ENCODE data around the gene AMPH.

The AMPH gene

DNA sequence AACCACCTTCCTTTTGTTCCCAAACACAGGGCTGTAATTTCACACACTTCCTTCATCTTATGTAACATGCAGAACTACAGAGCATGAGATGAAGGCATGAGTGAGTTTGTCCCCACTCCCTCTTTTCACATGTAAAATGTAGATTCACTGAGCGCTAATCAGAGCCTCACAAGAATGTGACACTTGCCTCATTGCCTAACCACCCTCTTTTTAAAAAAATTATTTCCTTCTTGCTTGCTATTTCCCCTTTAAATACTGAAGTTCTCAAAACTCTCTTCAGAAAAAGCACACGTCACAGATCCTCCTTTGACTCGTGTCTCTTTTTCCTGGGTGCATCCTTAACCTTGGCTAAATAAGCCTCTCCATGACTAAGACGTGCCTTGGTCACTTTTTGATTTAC lies 236.5 kb downstream of the AMPH start:
- no peak for DNase-seq (ENCODE audit: low read depth)
- H3K4me3 ChIP-seq (ENCODE audit: low read length) = no peak overlapping the region
- TF ChIP-seq, protein P1, sequence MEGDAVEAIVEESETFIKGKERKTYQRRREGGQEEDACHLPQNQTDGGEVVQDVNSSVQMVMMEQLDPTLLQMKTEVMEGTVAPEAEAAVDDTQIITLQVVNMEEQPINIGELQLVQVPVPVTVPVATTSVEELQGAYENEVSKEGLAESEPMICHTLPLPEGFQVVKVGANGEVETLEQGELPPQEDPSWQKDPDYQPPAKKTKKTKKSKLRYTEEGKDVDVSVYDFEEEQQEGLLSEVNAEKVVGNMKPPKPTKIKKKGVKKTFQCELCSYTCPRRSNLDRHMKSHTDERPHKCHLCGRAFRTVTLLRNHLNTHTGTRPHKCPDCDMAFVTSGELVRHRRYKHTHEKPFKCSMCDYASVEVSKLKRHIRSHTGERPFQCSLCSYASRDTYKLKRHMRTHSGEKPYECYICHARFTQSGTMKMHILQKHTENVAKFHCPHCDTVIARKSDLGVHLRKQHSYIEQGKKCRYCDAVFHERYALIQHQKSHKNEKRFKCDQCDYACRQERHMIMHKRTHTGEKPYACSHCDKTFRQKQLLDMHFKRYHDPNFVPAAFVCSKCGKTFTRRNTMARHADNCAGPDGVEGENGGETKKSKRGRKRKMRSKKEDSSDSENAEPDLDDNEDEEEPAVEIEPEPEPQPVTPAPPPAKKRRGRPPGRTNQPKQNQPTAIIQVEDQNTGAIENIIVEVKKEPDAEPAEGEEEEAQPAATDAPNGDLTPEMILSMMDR (IDR thresholded peaks at IDR 0.05; ENCODE audit: insufficient read depth, low read depth, low read length, missing control alignments) = no peak

DNA sequence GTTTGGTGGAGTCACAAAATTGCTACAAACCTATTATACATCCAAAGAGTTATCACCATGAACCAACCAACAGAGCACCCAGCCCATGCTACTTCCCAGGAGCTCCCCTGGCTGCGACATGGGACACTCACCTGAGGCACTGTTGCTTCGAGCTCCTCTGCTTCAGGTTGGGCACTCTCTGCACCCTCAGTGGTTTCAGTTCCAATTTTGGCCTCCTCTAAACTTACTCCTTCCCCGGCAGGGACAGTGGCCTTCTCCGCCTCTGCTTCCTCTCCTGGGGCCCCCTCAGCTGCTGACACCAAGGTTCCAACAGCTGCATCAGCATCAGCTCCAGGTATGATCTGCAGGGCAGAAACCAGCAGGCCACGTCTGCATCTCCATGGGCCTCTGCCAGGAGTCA lies 237.3 kb downstream of the AMPH start:
- no peak overlapping the region for H3K4me3 ChIP-seq (ENCODE audit: low read length)
- no peak for DNase-seq (ENCODE audit: low read depth)
- TF ChIP-seq, protein P1 (IDR thresholded peaks at IDR 0.05; ENCODE audit: insufficient read depth, low read depth, low read length, missing control alignments) = no peak

DNA sequence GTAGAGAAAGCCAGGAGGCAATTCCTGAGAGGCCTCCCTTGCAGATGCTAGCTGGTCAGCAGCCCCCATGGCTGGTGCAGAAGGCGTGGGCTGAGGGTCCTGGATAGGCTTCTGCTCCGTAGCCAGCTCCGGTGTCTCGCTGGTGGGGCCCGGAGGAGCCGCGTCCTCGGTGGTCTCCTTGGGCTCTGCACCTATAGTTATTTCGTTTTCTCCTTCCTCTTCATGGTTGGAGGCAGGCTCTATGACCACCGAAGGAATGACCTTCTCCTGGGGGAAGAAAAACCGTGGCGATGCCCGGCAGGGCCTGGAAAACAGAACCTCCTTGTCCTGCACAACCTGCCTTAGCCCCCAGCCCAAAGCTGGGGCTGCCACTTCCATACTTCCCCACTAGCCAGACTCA lies 239.4 kb downstream of the AMPH start:
- no peak overlapping the region for H3K4me3 ChIP-seq (ENCODE audit: low read length)
- TF ChIP-seq, protein P1 (IDR thresholded peaks at IDR 0.05; ENCODE audit: insufficient read depth, low read depth, low read length, missing control alignments) = no peak
- DNase-seq (ENCODE audit: low read depth) = no peak

DNA sequence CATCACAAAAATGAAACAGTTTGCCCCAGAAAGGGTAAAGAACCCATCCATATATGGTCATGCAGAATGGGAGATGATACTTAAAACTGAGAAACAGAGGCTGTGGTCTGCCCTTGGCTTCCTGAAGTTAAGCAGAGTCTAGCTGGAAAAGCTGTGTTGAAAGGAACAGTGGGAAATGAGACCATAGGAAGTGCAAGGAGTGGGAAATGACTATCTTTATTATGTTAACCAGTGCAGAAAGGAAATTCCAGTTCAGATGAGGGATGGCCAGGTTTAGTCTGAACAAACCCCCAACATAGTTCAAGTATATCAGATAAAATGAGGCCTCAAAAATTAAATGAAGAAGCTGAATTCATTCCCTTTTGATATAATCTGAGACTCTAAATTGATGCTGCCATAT lies 245.5 kb downstream of the AMPH start:
- H3K4me3 ChIP-seq (ENCODE audit: low read length) = no peak overlapping the region
- DNase-seq (ENCODE audit: low read depth) = no peak
- TF ChIP-seq, protein P1 (IDR thresholded peaks at IDR 0.05; ENCODE audit: insufficient read depth, low read depth, low read length, missing control alignments) = no peak

DNA sequence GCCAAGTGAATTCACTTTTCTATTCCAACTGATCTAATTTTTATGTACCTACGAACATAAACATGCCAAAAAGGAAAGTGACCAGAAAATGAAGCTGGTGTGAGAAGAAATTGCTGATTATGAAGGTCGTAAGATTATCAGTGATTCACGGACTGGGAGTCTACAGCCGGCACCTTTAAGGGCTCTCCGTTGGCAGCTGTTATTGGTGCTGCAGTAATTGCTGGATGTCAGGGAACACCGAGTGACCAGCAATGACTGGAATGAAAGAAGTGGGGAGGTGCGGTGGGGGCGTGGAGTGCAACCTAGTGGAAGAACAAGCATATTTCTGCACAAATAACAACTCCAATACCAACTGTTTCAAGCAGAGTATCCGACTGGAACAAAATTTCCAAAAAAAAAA lies 247.9 kb downstream of the AMPH start:
- no peak overlapping the region for H3K4me3 ChIP-seq (ENCODE audit: low read length)
- TF ChIP-seq, protein P1 (IDR thresholded peaks at IDR 0.05; ENCODE audit: insufficient read depth, low read depth, low read length, missing control alignments) = no peak
- no peak for DNase-seq (ENCODE audit: low read depth)

DNA sequence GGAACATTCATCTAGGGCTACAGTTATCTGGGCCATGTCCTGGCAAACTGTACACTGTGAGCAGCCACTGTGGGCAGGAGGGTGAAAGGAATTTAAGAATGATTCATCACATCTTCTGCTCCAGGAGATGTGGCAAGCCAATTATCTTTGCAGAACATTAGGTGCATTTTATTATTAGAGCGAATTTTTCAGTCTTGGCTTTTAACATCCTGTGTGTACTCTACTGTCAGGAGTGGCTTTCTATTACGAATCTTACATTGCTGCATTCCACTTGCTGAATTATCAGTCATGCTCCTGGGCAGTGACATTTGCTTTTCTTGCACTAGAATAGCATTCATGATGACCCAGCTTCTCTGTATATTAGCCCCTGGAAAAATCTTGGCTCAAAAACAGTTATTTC lies 248.5 kb downstream of the AMPH start:
- DNase-seq (ENCODE audit: low read depth) = no peak
- TF ChIP-seq, protein P1 (IDR thresholded peaks at IDR 0.05; ENCODE audit: insufficient read depth, low read depth, low read length, missing control alignments) = no peak
- no peak overlapping the region for H3K4me3 ChIP-seq (ENCODE audit: low read length)

DNA sequence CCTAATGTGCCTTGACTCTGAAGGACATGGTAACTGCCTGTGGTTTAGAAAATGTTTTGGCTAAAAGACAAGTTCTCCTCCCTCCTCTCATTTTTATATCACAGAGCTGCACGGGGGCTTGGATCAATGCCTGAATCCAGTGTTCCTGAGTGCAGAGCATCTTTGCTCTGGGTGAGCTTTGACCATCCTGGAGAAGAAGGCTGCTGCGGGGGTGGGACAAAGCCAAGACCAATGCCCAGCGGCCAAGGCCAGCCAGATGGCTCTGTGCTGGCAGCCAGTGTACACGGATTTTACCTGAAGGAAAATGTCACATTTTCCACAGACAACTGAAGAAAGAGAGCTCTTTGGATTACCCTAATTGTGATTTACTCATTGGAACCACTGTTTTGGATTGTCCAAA lies 255.7 kb downstream of the AMPH start:
- no peak for DNase-seq (ENCODE audit: low read depth)
- TF ChIP-seq, protein P1 (IDR thresholded peaks at IDR 0.05; ENCODE audit: insufficient read depth, low read depth, low read length, missing control alignments) = no peak
- no peak overlapping the region for H3K4me3 ChIP-seq (ENCODE audit: low read length)

Data from epithelial cell of esophagus (primary cell).